Neural cell (in vitro differentiated cells): ENCODE measurements around the gene DNAH7. TPM values are rescaled to one million over a fixed set of nuclear protein-coding genes. Genes with fewer than 3 reads are reported as not detected.
"Not testable (repeated sequence)": the region's sequence is repeated elsewhere in the genome, so short reads cannot be mapped to it uniquely, and the experiment has no call there.

Source experiments
- H2AFZ ChIP-seq: fragments of 200-600, 300-800 bp; sonication (generic), shearing (Covaris generic); 2 replicates; pipeline ENCODE4 v1.6.0; 2014; ENCODE audit warnings: low read depth, mild to moderate bottlenecking, antibody characterized with exemption, low read length, moderate library complexity
- H3F3A ChIP-seq: fragments of 200-600 bp; shearing (Covaris generic); 2 replicates; pipeline ENCODE4 v1.6.1; 2016; ENCODE audit warnings: mild to moderate bottlenecking, moderate library complexity, mixed read lengths, antibody characterized with exemption, low read length; ENCODE audit not compliant: insufficient read depth, poor library complexity, severe bottlenecking
- H3K27ac ChIP-seq: fragments of 200-600, 300-800 bp; sonication (generic), shearing (Covaris generic); 2 replicates; pipeline ENCODE4 v1.5.1; 2014; ENCODE audit warnings: mild to moderate bottlenecking, low read length, moderate library complexity
- H3K27me3 ChIP-seq: fragments of 300-800, 200-600 bp; sonication (generic), shearing (Covaris generic); 2 replicates; pipeline ENCODE4 v1.6.0; 2014; ENCODE audit warnings: mild to moderate bottlenecking, low read depth, low read length, moderate library complexity; ENCODE audit not compliant: insufficient read depth
- H3K36me3 ChIP-seq: fragments of 300-800, 200-600 bp; sonication (generic), shearing (Covaris generic); 2 replicates; pipeline ENCODE4 v1.5.1; 2014; ENCODE audit warnings: mild to moderate bottlenecking, antibody characterized with exemption, low read length, moderate library complexity; ENCODE audit not compliant: insufficient read depth
- H3K4me2 ChIP-seq: fragments of 300-800, 200-600 bp; sonication (generic), shearing (Covaris generic); 2 replicates; pipeline ENCODE4 v1.6.0; 2014; ENCODE audit warnings: mild to moderate bottlenecking, low read length
- H3K4me3 ChIP-seq: fragments of 300-800, 200-600 bp; sonication (generic), shearing (Covaris generic); 2 replicates; pipeline ENCODE4 v1.5.1; 2014; ENCODE audit warnings: mild to moderate bottlenecking, low read length, moderate library complexity
- H3K79me2 ChIP-seq: fragments of 200-600 bp; shearing (Covaris generic); replicated peaks from 2 replicates; pipeline ENCODE4 v1.6.0; 2014; ENCODE audit warnings: mild to moderate bottlenecking, low read length, moderate library complexity; ENCODE audit not compliant: insufficient read depth
- H3K9ac ChIP-seq: fragments of 300-800, 200-600 bp; sonication (generic), shearing (Covaris generic); 2 replicates; pipeline ENCODE4 v1.6.1; 2016; ENCODE audit warnings: mild to moderate bottlenecking, low read length, mixed read lengths
- H3K9me2 ChIP-seq: fragments of 200-600 bp; shearing (Covaris generic); 2 replicates; pipeline ENCODE4 v1.6.1; 2016; ENCODE audit warnings: mild to moderate bottlenecking, low read length, mixed read lengths; ENCODE audit not compliant: insufficient read depth
- H3K9me3 ChIP-seq: fragments of 200-600, 300-800 bp; sonication (generic), shearing (Covaris generic); 2 replicates; pipeline ENCODE4 v1.6.1; 2016; ENCODE audit warnings: mild to moderate bottlenecking, mixed run types, low read length, moderate library complexity, mixed read lengths
- H4K20me1 ChIP-seq: fragments of 200-600 bp; shearing (Covaris generic); 2 replicates; pipeline ENCODE4 v1.6.1; 2016; ENCODE audit warnings: mild to moderate bottlenecking, mixed run types; ENCODE audit not compliant: insufficient read depth
- CTCF ChIP-seq: fragments of 450-650 bp; IDR thresholded peaks from 2 replicates; pipeline ENCODE4 v1.5.1; 2014; ENCODE audit warnings: antibody characterized with exemption, mild to moderate bottlenecking, moderate library complexity; ENCODE audit not compliant: poor library complexity, severe bottlenecking
- EP300 ChIP-seq: fragments of 450-650 bp; conservative IDR thresholded peaks from 2 replicates; pipeline ENCODE4 v1.6.1; 2014; ENCODE audit warnings: antibody characterized with exemption, mild to moderate bottlenecking, moderate library complexity; ENCODE audit not compliant: poor library complexity, severe bottlenecking
- EZH2 ChIP-seq: fragments of 200-600, 300-800 bp; shearing (Covaris generic), sonication (generic); IDR thresholded peaks from 2 replicates; pipeline ENCODE4 v1.6.1; 2014; ENCODE audit warnings: antibody characterized with exemption, low read length, borderline replicate concordance, mild to moderate bottlenecking; ENCODE audit not compliant: insufficient read depth, poor library complexity, severe bottlenecking
- MXI1 ChIP-seq: fragments of 450-650 bp; conservative IDR thresholded peaks from 2 replicates; pipeline ENCODE4 v1.6.1; 2014; ENCODE audit warnings: antibody characterized with exemption, mild to moderate bottlenecking; ENCODE audit not compliant: poor library complexity, severe bottlenecking
- POLR2AphosphoS5 ChIP-seq: IDR thresholded peaks from 2 replicates; pipeline ENCODE4 v1.6.1; 2012
- RAD21 ChIP-seq: fragments of 450-650 bp; conservative IDR thresholded peaks from 2 replicates; pipeline ENCODE4 v1.6.1; 2014; ENCODE audit warnings: antibody characterized with exemption, mild to moderate bottlenecking, moderate library complexity
- SMC3 ChIP-seq: fragments of 450-650 bp; conservative IDR thresholded peaks from 2 replicates; pipeline ENCODE4 v1.6.1; 2014; ENCODE audit warnings: antibody characterized with exemption, mild to moderate bottlenecking, moderate library complexity; ENCODE audit not compliant: poor library complexity
- TAF1 ChIP-seq: IDR thresholded peaks from 2 replicates; pipeline ENCODE4 v1.6.1; 2012; ENCODE audit warnings: low read depth
- polyA plus RNA-seq: library from polyadenylated mRNA; depleted of rRNA; stranded (reverse); fragments of >200 nt; gene quantifications from 2 replicates; pipeline ENCODE4 v1.2.3, GENCODE V29; 2014
- TF ChIP-seq, protein P1 (sequence below): IDR thresholded peaks from 2 replicates; pipeline ENCODE4 v1.6.1; 2012; ENCODE audit warnings: borderline replicate concordance

DNAH7 gene
- polyA plus RNA-seq, 1 donor from 2014 or later, result 0.67 TPM

- H3K4me3 ChIP-seq, result no peak overlapping the region
- TF ChIP-seq EZH2 (no peak), POLR2AphosphoS5 (no peak), CTCF (no peak), SMC3 (no peak), MXI1 (no peak), RAD21 (no peak), EP300 (no peak), TAF1 (no peak)
- TF ChIP-seq, protein P1, sequence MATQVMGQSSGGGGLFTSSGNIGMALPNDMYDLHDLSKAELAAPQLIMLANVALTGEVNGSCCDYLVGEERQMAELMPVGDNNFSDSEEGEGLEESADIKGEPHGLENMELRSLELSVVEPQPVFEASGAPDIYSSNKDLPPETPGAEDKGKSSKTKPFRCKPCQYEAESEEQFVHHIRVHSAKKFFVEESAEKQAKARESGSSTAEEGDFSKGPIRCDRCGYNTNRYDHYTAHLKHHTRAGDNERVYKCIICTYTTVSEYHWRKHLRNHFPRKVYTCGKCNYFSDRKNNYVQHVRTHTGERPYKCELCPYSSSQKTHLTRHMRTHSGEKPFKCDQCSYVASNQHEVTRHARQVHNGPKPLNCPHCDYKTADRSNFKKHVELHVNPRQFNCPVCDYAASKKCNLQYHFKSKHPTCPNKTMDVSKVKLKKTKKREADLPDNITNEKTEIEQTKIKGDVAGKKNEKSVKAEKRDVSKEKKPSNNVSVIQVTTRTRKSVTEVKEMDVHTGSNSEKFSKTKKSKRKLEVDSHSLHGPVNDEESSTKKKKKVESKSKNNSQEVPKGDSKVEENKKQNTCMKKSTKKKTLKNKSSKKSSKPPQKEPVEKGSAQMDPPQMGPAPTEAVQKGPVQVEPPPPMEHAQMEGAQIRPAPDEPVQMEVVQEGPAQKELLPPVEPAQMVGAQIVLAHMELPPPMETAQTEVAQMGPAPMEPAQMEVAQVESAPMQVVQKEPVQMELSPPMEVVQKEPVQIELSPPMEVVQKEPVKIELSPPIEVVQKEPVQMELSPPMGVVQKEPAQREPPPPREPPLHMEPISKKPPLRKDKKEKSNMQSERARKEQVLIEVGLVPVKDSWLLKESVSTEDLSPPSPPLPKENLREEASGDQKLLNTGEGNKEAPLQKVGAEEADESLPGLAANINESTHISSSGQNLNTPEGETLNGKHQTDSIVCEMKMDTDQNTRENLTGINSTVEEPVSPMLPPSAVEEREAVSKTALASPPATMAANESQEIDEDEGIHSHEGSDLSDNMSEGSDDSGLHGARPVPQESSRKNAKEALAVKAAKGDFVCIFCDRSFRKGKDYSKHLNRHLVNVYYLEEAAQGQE, result no peak
Measured at GRCh38 chr2:196096264-196096663, 27.6 kb upstream of the DNAH7 start.

GRCh38 chr2:196089448-196089847 is 20.8 kb upstream of the DNAH7 start:
- H3K36me3 ChIP-seq, H3F3A ChIP-seq, H3K4me2 ChIP-seq, H3K79me2 ChIP-seq, H3K9ac ChIP-seq, H3K9me2 ChIP-seq, H2AFZ ChIP-seq, H3K9me3 ChIP-seq, H4K20me1 ChIP-seq, H3K27me3 ChIP-seq, H3K27ac ChIP-seq, H3K4me3 ChIP-seq: not testable (repeated sequence)

More at GRCh38 chr2:196096264-196096663, 27.6 kb upstream of the DNAH7 start:
- H2AFZ ChIP-seq, result no peak overlapping the region
- H3K27me3 ChIP-seq, result no peaks in the 10 kb centered on the region
- H3K9me3 ChIP-seq, result no peaks in the 10 kb centered on the region
- no peaks in the 10 kb centered on the region for H3F3A ChIP-seq
- no peaks in the 10 kb centered on the region for H3K9me2 ChIP-seq
- H3K36me3 ChIP-seq, result no peaks in the 10 kb centered on the region
- no peaks in the 10 kb centered on the region for H4K20me1 ChIP-seq
- no peaks in the 10 kb centered on the region for H3K79me2 ChIP-seq
- H3K27ac ChIP-seq, result no peak overlapping the region
- no peak overlapping the region for H3K4me2 ChIP-seq
- no peak overlapping the region for H3K9ac ChIP-seq

GRCh38 chr2:196088203-196088602 is 19.6 kb upstream of the DNAH7 start:
- Histone ChIP-seq H3K79me2 (no peaks in the 10 kb centered on the region), H3K9me2 (no peaks in the 10 kb centered on the region), H3K27me3 (no peaks in the 10 kb centered on the region), H3K27ac (no peak overlapping the region), H4K20me1 (no peaks in the 10 kb centered on the region), H3K4me3 (no peak overlapping the region), H3F3A (no peaks in the 10 kb centered on the region), H3K9me3 (peaks cover 4% of the 10 kb centered on the region), H2AFZ (no peak overlapping the region), H3K9ac (no peak overlapping the region), H3K36me3 (no peaks in the 10 kb centered on the region), H3K4me2 (no peak overlapping the region)
- TF ChIP-seq MXI1, result no peak
